ENCODE data around the gene LPP.

Gene LPP

GRCh38 chr3:188934989-188935388 lies 781.0 kb downstream of the LPP start:
- no peak for DNase-seq (ENCODE audit: insufficient read length, low spot score)
- FAIRE-seq = no peak
- no peak for TF ChIP-seq POU2F2 (IDR thresholded peaks at IDR 0.05; ENCODE audit: low read depth, low read length)

GRCh38 chr3:188936597-188937107 lies 782.7 kb downstream of the LPP start:
- TF ChIP-seq TAF1 (IDR thresholded peaks at IDR 0.05; ENCODE audit: low read depth, low read length) (no peak), POLR2AphosphoS5 (IDR thresholded peaks at IDR 0.05; ENCODE audit: low read depth, low read length) (no peak), POLR2A (IDR thresholded peaks at IDR 0.05; ENCODE audit: low read depth, low read length) (no peak), POU2F2 (IDR thresholded peaks at IDR 0.05; ENCODE audit: low read depth, low read length) (no peak), SPI1 (IDR thresholded peaks at IDR 0.05; ENCODE audit: low read depth, low read length) (no peak)
- FAIRE-seq = no peak
- no peak for DNase-seq (ENCODE audit: insufficient read length, low spot score)

DNA sequence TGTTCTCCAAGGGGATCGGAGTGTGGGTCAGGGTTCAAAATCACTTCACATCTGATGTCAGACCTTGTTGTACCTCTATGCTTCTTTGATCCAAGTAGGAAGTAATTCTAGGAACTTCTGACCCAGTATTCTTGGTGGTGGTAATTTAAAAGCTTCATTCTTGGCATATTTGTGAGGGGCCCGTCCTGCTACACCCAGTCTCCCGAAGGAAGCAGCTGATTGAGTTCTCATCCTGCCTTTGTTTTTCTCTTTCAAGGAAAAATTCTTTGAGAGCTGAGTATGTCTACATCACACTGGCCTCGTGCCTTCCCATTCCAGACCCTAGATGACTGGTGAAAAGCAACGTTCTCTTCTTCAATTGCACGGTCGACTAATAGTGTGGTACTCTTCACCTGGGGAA lies 783.4 kb downstream of the LPP start:
- DNase-seq (ENCODE audit: insufficient read length, low spot score) (no peak), FAIRE-seq (no peak)
- TF ChIP-seq POLR2AphosphoS5 (IDR thresholded peaks at IDR 0.05; ENCODE audit: low read depth, low read length) (no peak), SPI1 (IDR thresholded peaks at IDR 0.05; ENCODE audit: low read depth, low read length) (no peak), POLR2A (IDR thresholded peaks at IDR 0.05; ENCODE audit: low read depth, low read length) (no peak), TAF1 (IDR thresholded peaks at IDR 0.05; ENCODE audit: low read depth, low read length) (no peak), POU2F2 (IDR thresholded peaks at IDR 0.05; ENCODE audit: low read depth, low read length) (no peak), PAX5 (IDR thresholded peaks at IDR 0.05; ENCODE audit: insufficient read depth, low read length, severe bottlenecking) (no peak)

DNA sequence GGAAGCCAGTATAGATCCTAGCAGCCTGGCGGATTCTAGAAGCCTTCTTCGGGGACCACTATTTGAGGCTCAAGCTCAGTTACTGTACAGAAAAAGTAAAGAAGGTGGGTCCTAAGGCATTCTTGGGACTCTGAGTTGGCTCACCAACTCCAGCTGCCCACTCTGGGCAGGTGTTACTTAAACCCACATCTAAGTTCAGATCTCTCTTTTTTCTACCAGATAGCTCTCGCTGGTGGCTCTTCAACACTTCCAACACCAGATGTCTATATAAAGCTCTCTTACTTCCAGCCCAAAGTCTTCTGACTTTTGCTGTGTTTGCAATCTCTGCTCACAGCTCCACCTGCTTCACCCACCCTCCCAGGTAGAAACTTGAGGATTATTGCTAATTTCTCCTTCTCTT lies 785.0 kb downstream of the LPP start:
- FAIRE-seq = no peak
- TF ChIP-seq PAX5 (IDR thresholded peaks at IDR 0.05; ENCODE audit: insufficient read depth, low read length, severe bottlenecking) = no peak
- no peak for TF ChIP-seq POU2F2 (IDR thresholded peaks at IDR 0.05; ENCODE audit: low read depth, low read length)
- no peak for TF ChIP-seq POLR2A (IDR thresholded peaks at IDR 0.05; ENCODE audit: low read depth, low read length)
- no peak for TF ChIP-seq POLR2AphosphoS5 (IDR thresholded peaks at IDR 0.05; ENCODE audit: low read depth, low read length)
- no peak for TF ChIP-seq SPI1 (IDR thresholded peaks at IDR 0.05; ENCODE audit: low read depth, low read length)
- TF ChIP-seq TAF1 (IDR thresholded peaks at IDR 0.05; ENCODE audit: low read depth, low read length) = no peak
- DNase-seq (ENCODE audit: insufficient read length, low spot score) = no peak

DNA sequence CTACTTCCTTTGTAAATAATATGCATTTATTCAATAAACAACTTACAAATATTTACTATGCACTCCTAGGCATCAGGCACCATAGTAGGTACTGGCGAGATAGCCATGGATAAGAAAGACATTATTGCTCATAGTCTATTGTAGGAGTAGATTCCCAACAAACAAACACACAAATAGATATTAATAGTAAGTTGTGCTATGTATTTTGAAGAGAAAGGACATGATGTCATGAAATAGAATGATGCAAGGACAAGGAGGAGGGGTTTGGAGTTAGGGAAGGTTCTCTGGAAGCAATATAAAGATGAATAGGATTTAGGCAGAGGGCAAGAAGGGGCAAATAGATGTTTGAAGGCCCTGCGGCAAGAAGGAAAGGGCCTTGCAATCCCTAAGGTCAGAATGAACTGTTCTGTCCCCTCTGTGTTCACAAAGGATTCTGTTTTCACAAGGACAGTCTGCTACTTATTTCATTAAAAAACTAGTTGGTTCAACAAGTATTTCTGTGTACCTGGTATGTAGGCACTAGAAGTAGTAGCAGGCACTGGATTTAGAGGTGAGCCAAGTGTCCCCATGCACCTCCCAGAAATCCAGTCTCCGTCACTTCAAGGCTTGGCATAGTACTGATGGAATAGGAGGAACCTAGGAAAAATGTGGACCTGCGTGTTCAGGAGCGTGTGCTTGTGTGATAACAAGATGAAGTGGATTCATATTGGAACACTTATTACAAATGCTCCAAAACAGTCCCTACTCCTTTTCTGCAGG lies 786.0 kb downstream of the LPP start:
- TF ChIP-seq POLR2AphosphoS5 (IDR thresholded peaks at IDR 0.05; ENCODE audit: low read depth, low read length) = no peak
- FAIRE-seq (no peak), DNase-seq (ENCODE audit: insufficient read length, low spot score) (no peak)

Data from GM12891 (cell line).